H9 (cell line): ENCODE results near the gene IRF2. TPM values are rescaled to one million over a fixed set of nuclear protein-coding genes. Genes with fewer than 3 reads are reported as not detected.
A peak's percentile ranks its signal among the peaks of the same experiment; 100 is the strongest.

Experiments used
- DNase-seq: peaks from one replicate; pipeline ENCODE4 v3.0.0-alpha.2; 2017
- H2AFZ ChIP-seq: one replicate; pipeline ENCODE4 v1.6.1; 2013; ENCODE audit warnings: mild to moderate bottlenecking, low read length, control low read depth, moderate library complexity
- H2AK5ac ChIP-seq: 2 replicates; pipeline ENCODE4 v1.6.1; 2013; ENCODE audit warnings: low read length, control low read depth, mixed read lengths; ENCODE audit not compliant: insufficient read length
- H2BK120ac ChIP-seq: one replicate; pipeline ENCODE4 v1.6.1; 2013; ENCODE audit warnings: low read depth, mild to moderate bottlenecking, low read length, control low read depth, inconsistent platforms; ENCODE audit not compliant: poor library complexity, severe bottlenecking
- H2BK12ac ChIP-seq: 2 replicates; pipeline ENCODE4 v1.6.1; 2013; ENCODE audit warnings: low read length, control low read depth, mixed read lengths, low read depth; ENCODE audit not compliant: insufficient read length
- H2BK15ac ChIP-seq: 2 replicates; pipeline ENCODE4 v1.6.1; 2013; ENCODE audit warnings: low read depth, low read length, control low read depth
- H2BK20ac ChIP-seq: one replicate; pipeline ENCODE4 v1.6.1; 2013; ENCODE audit warnings: low read depth, mild to moderate bottlenecking, low read length, control low read depth, inconsistent platforms; ENCODE audit not compliant: poor library complexity, severe bottlenecking
- H2BK5ac ChIP-seq: 2 replicates; pipeline ENCODE4 v1.6.1; 2013; ENCODE audit warnings: low read length, control low read depth, mixed read lengths; ENCODE audit not compliant: insufficient read length
- H3K14ac ChIP-seq: 2 replicates; pipeline ENCODE4 v1.6.1; 2013; ENCODE audit warnings: low read length, control low read depth; ENCODE audit not compliant: insufficient read depth
- H3K18ac ChIP-seq: 2 replicates; pipeline ENCODE4 v1.6.1; 2013; ENCODE audit warnings: low read depth, mild to moderate bottlenecking, mixed read lengths, low read length, control low read depth; ENCODE audit not compliant: insufficient read length
- H3K23ac ChIP-seq: 2 replicates; pipeline ENCODE4 v1.6.1; 2013; ENCODE audit warnings: low read length, control low read depth, mixed read lengths, low read depth; ENCODE audit not compliant: insufficient read length
- H3K23me2 ChIP-seq: 2 replicates; pipeline ENCODE4 v1.6.1; 2013; ENCODE audit warnings: low read depth, mild to moderate bottlenecking, mixed read lengths, low read length, control low read depth; ENCODE audit not compliant: insufficient read length, poor library complexity, severe bottlenecking
- H3K27ac ChIP-seq: 2 replicates; pipeline ENCODE4 v1.5.1; 2013; ENCODE audit warnings: low read length, control low read depth, mixed read lengths, low read depth; ENCODE audit not compliant: insufficient read length
- H3K27me3 ChIP-seq: 2 replicates; pipeline ENCODE4 v1.6.1; 2013; ENCODE audit warnings: low read length, control low read depth, inconsistent platforms; ENCODE audit not compliant: insufficient read depth
- H3K4ac ChIP-seq: 2 replicates; pipeline ENCODE4 v1.6.1; 2013; ENCODE audit warnings: low read depth, mild to moderate bottlenecking, control low read depth, inconsistent platforms, low read length, moderate library complexity
- H3K4me1 ChIP-seq: 2 replicates; pipeline ENCODE4 v1.6.1; 2013; ENCODE audit warnings: low read length, control low read depth, inconsistent platforms; ENCODE audit not compliant: insufficient read depth
- H3K4me2 ChIP-seq: 2 replicates; pipeline ENCODE4 v1.6.1; 2013; ENCODE audit warnings: low read length, control low read depth, mixed read lengths; ENCODE audit not compliant: insufficient read length, insufficient read depth
- H3K56ac ChIP-seq: 2 replicates; pipeline ENCODE4 v1.6.1; 2013; ENCODE audit warnings: low read depth, mild to moderate bottlenecking, mixed read lengths, low read length, control low read depth; ENCODE audit not compliant: insufficient read length
- H3K79me1 ChIP-seq: 2 replicates; pipeline ENCODE4 v1.6.1; 2013; ENCODE audit warnings: low read depth, mild to moderate bottlenecking, moderate library complexity, low read length, control low read depth, inconsistent platforms; ENCODE audit not compliant: insufficient read depth, poor library complexity, severe bottlenecking
- H3K79me2 ChIP-seq: 2 replicates; pipeline ENCODE4 v1.6.1; 2013; ENCODE audit warnings: low read length, control low read depth, inconsistent platforms; ENCODE audit not compliant: insufficient read depth
- H3K9ac ChIP-seq: 2 replicates; pipeline ENCODE4 v1.6.1; 2013; ENCODE audit warnings: low read length, control low read depth, mixed read lengths; ENCODE audit not compliant: insufficient read length; ENCODE audit errors: extremely low read depth
- H3K9me3 ChIP-seq: one replicate; pipeline ENCODE4 v1.6.1; 2013; ENCODE audit warnings: low read depth, low read length, inconsistent platforms; ENCODE audit not compliant: control insufficient read depth
- H3T11ph ChIP-seq: one replicate; pipeline ENCODE4 v1.6.1; 2013; ENCODE audit warnings: mild to moderate bottlenecking, low read length, control low read depth, inconsistent platforms
- H4K20me1 ChIP-seq: one replicate; pipeline ENCODE4 v1.6.1; 2013; ENCODE audit not compliant: control insufficient read depth, insufficient read length, insufficient read depth
- H4K5ac ChIP-seq: 2 replicates; pipeline ENCODE4 v1.6.1; 2013; ENCODE audit warnings: low read depth, mild to moderate bottlenecking, mixed read lengths, low read length, control low read depth; ENCODE audit not compliant: insufficient read length
- H4K8ac ChIP-seq: replicated peaks from 2 replicates; pipeline ENCODE4 v1.6.1; 2013; ENCODE audit warnings: low read length, control low read depth, mixed read lengths, low read depth; ENCODE audit not compliant: insufficient read length
- H4K91ac ChIP-seq: 2 replicates; pipeline ENCODE4 v1.6.1; 2013; ENCODE audit warnings: low read depth, mild to moderate bottlenecking, moderate library complexity, mixed read lengths, low read length, control low read depth; ENCODE audit not compliant: insufficient read length
- H3K27ac Mint-ChIP-seq, 3 experiments: 2 replicates in 2 of 3; 3 replicates in 1 of 3; pipeline ENCODE4 v1.8.0; 2020 to 2021; ENCODE audit warnings: mixed read lengths in 3 of 3, mild to moderate bottlenecking in 1 of 3, moderate library complexity in 1 of 3
- H3K27me3 Mint-ChIP-seq: 2 replicates; pipeline ENCODE4 v1.8.0; 2021; ENCODE audit warnings: low read depth, mild to moderate bottlenecking, moderate library complexity, mixed read lengths
- H3K36me3 Mint-ChIP-seq, 3 experiments: 2 replicates in 2 of 3; 3 replicates in 1 of 3; pipeline ENCODE4 v1.8.0; 2020 to 2021; ENCODE audit warnings: low read depth in 3 of 3, mixed read lengths in 3 of 3; ENCODE audit not compliant: insufficient read depth in 1 of 3
- H3K4me1 Mint-ChIP-seq, 2 experiments: 2 replicates each; pipeline ENCODE4 v1.8.0; 2020; ENCODE audit warnings: mixed read lengths in 2 of 2
- H3K4me3 Mint-ChIP-seq, 2 experiments: 2 replicates in 1 of 2; 3 replicates in 1 of 2; pipeline ENCODE4 v1.8.0; 2020 to 2021; ENCODE audit warnings: mild to moderate bottlenecking in 2 of 2, mixed read lengths in 2 of 2, moderate library complexity in 1 of 2
- H3K9me3 Mint-ChIP-seq, 2 experiments: 2 replicates in 1 of 2; 3 replicates in 1 of 2; pipeline ENCODE4 v1.8.0; 2020; ENCODE audit warnings: mild to moderate bottlenecking in 2 of 2, mixed read lengths in 2 of 2, moderate library complexity in 1 of 2
- WGBS: extraction: QIAGEN DNeasy Blood & Tissue Kit; methylation state at CpG from one replicate; pipeline ENCODE4 v1.1.7; 2013; ENCODE audit warnings: missing lambda C conversion rate, low lambda C conversion rate, mixed read lengths; ENCODE audit not compliant: insufficient read length; ENCODE audit errors: extremely low coverage; 5-methylcytosine and 5-hydroxymethylcytosine counted together
- total RNA-seq: library from RNA; stranded (reverse); gene quantifications from 2 replicates; pipeline ENCODE4 v1.2.1, GENCODE V29; 2021
- TF ChIP-seq, protein P1 (sequence below): fragments of 200-600 bp; sonication (generic); conservative IDR thresholded peaks from 3 replicates; pipeline ENCODE4 v1.8.0; 2021; ENCODE audit warnings: antibody characterized with exemption, mild to moderate bottlenecking

The IRF2 gene
- total RNA-seq, 1 experiment from 2014 or later: 13.5 TPM

DNA sequence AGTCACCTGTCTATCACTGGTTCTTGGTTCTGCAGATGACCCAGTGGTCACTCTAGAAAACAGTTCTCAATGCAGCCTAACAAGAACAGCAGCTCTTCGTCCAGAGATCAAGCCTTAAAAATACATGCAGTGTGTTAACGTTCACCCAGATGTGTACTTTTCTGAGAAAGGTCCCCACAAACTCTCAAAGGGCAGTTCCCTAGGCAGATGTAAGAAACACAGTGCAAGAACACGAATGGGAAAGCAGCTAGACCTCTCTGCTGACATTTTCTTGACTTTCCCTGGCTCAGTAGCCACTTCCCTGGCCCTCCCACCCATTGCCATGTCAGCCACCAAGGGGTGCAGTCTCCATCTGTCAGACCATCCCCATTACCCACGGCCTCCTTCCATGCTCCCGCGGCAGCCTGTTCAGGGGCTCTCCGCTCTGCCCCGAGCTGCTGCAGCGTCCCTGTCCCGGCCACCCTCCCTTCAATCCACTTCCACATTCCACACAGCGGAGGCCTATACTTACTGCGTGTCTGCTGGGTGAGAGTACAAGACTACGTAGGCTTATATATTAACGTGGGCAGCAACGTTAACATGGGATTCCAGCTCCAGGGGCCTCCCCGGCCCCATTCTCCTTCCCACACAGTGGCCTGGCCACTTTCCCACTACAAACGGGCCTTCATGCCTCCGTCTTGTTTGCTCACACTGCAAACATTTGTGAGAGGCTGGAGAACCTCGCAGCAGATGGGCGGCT is 34.3 kb downstream of the IRF2 start:
- peak overlapping the region; percentile 31; the same call in 1 of the 2 replicates for H3K14ac ChIP-seq
- no peak overlapping the region for H3K56ac ChIP-seq
- H3K27me3 ChIP-seq: no peaks in the 10 kb centered on the region
- no peak overlapping the region for H2BK15ac ChIP-seq
- H2BK12ac ChIP-seq: no peak overlapping the region
- H3K9me3 ChIP-seq: no peaks in the 10 kb centered on the region
- H3K9ac ChIP-seq: no peak overlapping the region
- peak overlapping the region in 2 of 3 experiments; percentile 69 to 80; a peak in 5 of 7 replicates for H3K27ac Mint-ChIP-seq
- no peak overlapping the region for H2BK20ac ChIP-seq
- no peak overlapping the region for H3K23ac ChIP-seq
- H4K20me1 ChIP-seq: no peaks in the 10 kb centered on the region
- no CpG with 5 or more reads among the region's 20 CpGs for WGBS
- no peak overlapping the region for H3K4ac ChIP-seq
- no peaks in the 10 kb centered on the region for H3K79me1 ChIP-seq
- no peak overlapping the region for H2BK120ac ChIP-seq
- H3K4me1 Mint-ChIP-seq: peaks cover 54 to 59% of the 10 kb centered on the region in 2 experiments
- peaks cover 1% of the 10 kb centered on the region; the same call in 1 of the 2 replicates for H3K79me2 ChIP-seq
- H3K27ac ChIP-seq: no peak overlapping the region
- H3K23me2 ChIP-seq: no peaks in the 10 kb centered on the region
- no peak overlapping the region for H3K4me3 Mint-ChIP-seq
- H3K27me3 Mint-ChIP-seq: no peaks in the 10 kb centered on the region
- H2AK5ac ChIP-seq: no peak overlapping the region
- peaks cover 0 to 2% (median 0%) of the 10 kb centered on the region in 3 experiments; a peak in 2 of 7 replicates for H3K36me3 Mint-ChIP-seq
- H4K91ac ChIP-seq: no peak overlapping the region
- no peak overlapping the region for H3T11ph ChIP-seq
- H3K18ac ChIP-seq: no peak overlapping the region
- H4K5ac ChIP-seq: no peak overlapping the region
- TF ChIP-seq, protein P1, sequence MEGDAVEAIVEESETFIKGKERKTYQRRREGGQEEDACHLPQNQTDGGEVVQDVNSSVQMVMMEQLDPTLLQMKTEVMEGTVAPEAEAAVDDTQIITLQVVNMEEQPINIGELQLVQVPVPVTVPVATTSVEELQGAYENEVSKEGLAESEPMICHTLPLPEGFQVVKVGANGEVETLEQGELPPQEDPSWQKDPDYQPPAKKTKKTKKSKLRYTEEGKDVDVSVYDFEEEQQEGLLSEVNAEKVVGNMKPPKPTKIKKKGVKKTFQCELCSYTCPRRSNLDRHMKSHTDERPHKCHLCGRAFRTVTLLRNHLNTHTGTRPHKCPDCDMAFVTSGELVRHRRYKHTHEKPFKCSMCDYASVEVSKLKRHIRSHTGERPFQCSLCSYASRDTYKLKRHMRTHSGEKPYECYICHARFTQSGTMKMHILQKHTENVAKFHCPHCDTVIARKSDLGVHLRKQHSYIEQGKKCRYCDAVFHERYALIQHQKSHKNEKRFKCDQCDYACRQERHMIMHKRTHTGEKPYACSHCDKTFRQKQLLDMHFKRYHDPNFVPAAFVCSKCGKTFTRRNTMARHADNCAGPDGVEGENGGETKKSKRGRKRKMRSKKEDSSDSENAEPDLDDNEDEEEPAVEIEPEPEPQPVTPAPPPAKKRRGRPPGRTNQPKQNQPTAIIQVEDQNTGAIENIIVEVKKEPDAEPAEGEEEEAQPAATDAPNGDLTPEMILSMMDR: no peak
- DNase-seq: no peak
- peaks cover 16% of the 10 kb centered on the region; the same call in 1 of the 2 replicates for H3K4me1 ChIP-seq
- no peak overlapping the region for H2AFZ ChIP-seq
- no peak overlapping the region for H4K8ac ChIP-seq
- no peak overlapping the region for H2BK5ac ChIP-seq
- H3K4me2 ChIP-seq: no peak overlapping the region
- no peaks in the 10 kb centered on the region for H3K9me3 Mint-ChIP-seq
